Dermis microvascular lymphatic vessel endothelial cell (primary cell): ENCODE data around the gene ATP6V1E1. TPM values are rescaled to one million over a fixed set of nuclear protein-coding genes. Genes with fewer than 3 reads are reported as not detected.

ENCODE experiments used
- DNase-seq, 2 donors: peaks; one replicate each; pipeline versions ENCODE4 v3.0.0 to v3.0.0-alpha.2; 2010; ENCODE audit warnings: low read depth in 2 of 2
- total RNA-seq: library from RNA; depleted of rRNA; stranded (reverse); fragments of >200 nt; gene quantifications from 2 replicates; pipeline ENCODE4 v1.2.1, GENCODE V29; 2014

Gene ATP6V1E1
- total RNA-seq, 1 donor from 2014 or later = 112 TPM

DNA sequence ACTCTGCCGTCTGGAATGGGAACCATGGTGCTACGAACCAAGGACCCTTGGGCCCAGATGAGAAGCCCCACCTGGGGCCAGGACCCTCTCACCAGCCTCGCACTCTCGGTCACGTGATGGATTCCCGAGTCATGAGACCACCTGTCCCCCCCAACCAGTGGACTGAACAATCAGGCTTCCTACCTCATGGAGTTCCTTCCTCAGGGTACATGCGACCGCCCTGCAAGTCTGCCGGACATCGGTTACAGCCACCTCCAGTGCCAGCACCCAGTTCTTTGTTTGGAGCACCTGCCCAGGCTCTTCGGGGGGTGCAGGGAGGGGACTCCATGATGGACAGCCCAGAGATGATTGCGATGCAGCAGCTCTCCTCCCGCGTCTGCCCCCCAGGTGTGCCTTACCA lies 86.1 kb downstream of the ATP6V1E1 start:
- DNase-seq = no peak

Other genes starting within 250 kb of the ATP6V1E1 start
- gene SLC25A18, start 65.3 kb downstream of the ATP6V1E1 start, total RNA-seq = not detected in 2 replicates
- gene BCL2L13, start 10.0 kb upstream of the ATP6V1E1 start, total RNA-seq = 25.7 and 29.3 TPM in 2 replicates
- 49.7 and 63.1 TPM in 2 replicates for gene BID, start 145.7 kb upstream of the ATP6V1E1 start, total RNA-seq